Islet of Langerhans (tissue), 1 donor: ENCODE data around the gene MSLN.
"Not testable (repeated sequence)": the region's sequence is repeated elsewhere in the genome, so short reads cannot be mapped to it uniquely, and the experiment has no call there.

Experiments used
- FAIRE-seq: peaks from one replicate; lab custom pipeline; 2011; peaks lifted over from hg19 to GRCh38; lab: Jason Lieb, UNC

Gene MSLN

DNA sequence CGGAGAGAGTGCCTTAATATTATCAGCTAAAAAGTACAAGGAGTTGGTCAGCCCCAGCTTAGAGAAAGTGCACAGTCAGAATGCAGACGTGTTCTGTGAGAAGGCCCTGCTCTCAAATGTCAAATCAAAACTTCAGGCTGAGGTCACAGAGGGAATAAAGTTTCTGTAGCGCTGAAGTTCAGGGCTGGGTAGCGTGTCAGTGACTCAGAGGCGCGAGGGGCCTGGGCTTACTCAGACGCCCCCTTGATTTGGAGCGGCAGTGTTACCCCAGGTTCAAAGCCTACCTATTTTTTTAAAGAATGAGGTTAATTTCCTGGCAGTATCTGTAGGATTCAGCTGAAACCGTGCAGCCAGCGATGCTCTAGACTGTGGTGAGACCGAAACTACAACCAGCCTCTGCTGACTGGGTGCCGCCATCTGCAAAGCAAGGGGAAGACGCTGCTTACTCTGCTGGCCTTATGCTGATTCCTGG, 24.5 kb upstream of the MSLN start:
- FAIRE-seq: no peak

DNA sequence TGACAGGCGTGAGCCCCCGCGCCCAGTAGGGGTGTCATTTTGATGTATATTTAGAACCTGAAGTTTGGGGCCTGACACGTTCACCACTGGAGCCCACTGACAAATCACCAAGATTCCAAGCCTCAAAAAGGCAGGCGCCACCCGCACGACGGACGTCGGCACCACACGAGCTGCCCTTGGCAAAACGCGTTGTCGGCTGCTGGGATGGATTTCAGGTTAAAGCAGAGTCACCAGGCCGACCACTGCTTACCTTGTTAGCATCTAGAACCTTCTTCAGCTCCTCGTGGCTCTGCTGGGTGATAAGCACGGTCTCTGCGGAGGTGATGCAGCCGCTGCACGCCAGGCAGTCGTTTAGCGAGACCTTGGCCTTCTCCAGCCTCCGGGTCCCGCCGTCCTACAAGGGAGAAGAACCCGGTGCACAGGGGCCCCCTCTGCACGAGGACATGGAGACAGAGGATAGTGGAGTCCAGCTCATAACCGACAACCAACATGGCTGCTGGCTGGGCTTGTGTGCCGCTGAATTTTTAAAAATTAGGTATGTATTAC, 23.5 kb upstream of the MSLN start:
- no peak for FAIRE-seq

DNA sequence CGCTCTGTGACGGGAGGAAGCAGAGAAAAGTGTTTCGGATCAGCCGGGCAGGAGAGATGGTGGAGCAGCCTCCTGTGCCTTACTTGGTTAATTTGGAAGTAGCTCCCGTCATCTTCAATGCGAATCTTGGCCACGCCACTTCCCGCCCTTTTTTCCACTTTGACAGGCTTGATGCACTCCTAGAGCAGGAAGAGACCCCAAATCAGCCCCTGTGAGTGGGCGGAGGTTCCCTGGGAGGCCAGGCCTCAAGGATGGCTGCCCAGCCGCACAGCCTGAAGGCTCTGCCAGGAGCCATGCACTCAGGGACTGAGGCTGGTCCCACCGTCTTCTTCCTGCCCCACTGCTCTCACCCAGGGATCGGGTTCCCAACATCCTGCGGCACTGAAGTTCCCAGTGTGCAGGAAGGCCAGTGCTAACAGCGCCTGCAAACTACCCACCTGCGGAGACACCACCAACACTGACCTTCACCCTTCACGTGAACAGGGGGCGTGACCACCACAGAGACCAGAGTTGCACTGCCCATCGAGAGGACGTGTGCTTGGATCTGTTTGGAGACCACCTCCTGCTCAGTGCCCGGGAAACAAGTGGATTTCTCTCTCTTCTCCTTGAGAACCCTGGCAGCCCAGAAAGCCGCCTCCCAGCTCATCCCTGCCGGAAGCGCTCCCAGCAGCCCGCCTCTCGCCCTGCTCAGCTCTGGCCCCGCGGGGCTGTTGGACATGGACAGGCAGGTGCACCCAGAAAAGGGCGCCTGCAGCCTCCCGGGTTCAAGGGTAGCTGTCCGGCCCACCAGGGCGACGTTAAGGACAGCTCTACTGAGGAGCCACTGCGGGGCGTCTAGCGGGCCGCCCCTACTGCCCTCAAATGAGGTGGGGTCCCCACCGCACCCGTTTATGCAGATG, 20.7 kb upstream of the MSLN start:
- no peak for FAIRE-seq

DNA sequence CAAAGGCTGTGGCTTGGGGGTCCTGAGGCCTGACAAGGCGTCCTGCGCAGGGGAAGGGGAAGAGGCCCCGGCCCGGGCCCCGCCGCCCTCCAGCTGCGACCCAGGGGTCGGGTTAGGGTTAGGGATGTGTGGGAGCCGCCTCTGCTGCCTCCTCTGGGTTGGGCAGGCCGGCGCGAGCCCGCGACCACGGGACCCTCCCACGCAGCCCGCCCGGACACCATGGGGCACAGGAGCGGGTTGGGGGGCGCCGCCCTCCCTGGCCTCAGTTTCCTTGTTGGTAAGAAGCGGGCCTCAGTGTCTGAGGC, 20.1 kb upstream of the MSLN start:
- FAIRE-seq: no peak

DNA sequence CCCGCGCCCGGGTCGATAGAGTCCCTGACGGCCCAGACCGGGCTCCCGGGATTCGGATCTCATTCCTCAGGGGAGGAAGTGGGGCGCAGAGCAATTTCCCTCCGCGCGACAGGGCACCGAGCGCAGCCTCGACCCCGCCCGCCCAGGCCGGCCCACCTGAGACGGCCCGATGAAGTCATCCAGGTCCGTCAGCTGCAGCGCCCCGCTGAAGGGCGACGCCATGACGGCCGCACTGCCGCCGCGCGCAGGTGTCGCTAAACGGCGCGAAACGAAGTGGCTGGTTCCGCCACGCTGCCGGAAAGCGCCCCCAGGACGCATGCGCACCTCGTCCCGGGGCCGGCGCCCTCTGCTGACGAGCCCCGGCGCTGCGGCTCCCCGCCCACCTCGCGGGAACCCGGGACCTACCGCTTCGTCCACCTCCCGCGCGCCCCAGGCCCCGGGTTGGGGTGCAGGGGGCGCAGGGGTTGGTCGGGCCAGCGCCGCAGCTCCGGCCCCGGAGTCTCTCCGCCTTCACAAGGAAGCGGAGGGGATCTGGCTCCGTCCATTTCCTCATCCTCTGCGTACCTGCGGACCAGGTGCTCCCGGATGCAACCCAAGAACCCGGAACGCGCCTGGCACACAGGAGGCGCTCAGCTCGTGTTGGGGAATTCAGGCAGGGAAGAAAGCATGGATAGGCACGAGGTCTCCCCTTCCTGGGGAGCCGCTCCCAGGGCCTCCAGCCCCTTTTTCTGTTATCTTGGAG, 19.6 kb upstream of the MSLN start, which contains the start of gene CIAO3:
Gene CIAO3 (minus strand): TSS at position 234 of the 742 bp plus-strand sequence. CDS start 12 bp downstream, at position 222.
- no peak for FAIRE-seq

DNA sequence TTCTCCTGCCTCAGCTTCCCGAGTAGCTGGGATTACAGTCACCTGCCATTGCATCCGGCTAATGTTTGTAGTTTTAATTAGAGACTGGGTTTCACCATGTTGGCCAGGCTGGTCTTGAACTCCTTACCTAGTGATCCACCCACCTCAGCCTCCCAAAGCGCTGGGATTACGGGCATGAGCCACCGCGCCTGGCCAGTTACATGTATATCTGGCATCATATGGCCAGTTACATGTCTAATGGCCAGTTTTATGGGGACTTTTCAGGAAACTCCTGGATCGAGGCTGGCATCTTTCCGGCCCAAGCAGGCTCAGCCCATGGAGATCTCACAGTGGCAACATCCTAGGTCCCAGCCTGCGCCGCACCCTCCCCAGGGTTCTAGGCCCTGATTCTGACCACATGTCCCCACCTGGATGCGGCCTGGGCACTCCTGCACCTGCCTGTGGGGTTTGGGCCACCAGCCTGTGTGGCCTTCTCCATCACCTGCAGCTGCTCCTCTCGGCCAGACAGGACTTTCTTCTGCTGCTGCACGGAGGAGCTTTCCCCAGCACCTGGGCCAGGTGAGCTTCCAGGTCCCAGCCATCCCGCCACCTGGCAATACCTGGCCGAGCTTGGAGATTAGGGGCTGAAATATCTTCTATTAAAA, 18.4 kb upstream of the MSLN start:
- no peak for FAIRE-seq

DNA sequence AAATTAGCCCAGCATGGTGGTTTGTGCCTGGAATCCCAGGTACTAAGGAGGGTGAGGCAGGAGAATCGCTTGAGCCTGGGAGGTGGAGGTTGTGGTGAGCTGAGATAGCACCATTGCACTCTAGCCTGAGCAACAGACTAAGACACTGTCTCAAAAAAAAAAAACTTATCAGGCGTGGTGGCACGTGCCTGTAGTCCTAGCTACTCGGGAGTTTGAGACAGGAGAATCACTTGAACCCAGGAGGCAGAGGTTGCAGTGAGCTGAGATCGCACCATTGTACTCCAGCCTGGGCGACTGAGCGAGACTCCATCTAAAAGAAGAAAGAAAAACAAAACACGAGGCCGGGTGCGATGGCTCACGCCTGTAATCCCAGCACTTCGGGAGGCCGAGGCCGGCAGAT, 17.6 kb upstream of the MSLN start:
- not testable (repeated sequence) for FAIRE-seq

DNA sequence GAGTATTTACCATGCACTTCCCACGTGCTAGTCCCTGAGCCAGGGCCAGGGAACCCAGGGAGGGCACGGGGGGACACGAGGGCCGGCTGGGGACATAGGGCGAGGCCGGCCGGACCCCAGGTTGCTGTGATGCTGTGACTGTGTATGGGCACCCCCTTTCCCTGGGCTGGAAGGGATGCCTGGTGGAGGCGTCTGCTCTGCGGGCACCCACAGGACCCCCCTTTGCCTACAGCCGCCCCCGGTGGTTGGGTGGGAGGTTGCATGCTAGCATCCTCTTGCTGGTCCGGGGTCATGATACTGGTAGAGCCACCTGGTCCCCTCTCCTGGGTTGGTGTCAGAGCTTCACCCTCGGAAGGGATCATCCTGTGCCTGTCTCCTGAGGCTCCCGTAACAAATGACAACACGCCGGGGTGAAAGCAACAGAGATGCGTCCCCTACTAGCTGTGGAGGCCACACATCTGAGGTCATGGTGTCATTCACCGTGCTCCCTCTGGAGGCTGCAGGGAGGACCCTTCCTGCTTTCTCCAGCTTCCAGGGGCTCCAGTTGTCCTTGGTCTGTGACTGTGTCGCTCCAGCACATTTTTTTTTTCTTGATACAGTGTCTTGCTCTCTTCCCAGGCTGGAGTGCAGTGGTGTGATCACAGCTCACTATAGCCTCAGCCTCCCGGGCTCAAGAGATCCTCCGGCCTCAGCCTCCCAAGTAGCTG, 16.6 kb upstream of the MSLN start:
- no peak for FAIRE-seq

DNA sequence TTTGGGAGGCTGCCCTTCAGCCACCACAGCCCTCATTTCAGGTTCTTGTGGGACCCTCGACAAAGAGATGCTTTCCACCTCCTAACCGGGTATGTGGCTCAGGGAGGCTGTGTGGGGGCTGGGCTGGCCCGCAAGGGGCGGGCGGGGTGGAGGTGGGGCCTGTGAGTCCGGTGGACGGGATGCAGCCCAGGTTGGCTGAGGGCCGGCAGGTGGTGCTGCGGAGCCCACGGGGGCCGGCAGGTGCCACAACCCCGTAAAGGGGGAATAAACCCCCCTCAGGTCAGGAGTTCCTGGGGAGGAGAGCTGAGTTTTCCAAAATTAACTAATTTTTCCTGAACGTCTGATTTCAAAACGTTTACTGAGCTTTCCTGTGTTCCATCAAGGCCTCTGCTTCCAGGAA, 14.8 kb upstream of the MSLN start:
- no peak for FAIRE-seq

DNA sequence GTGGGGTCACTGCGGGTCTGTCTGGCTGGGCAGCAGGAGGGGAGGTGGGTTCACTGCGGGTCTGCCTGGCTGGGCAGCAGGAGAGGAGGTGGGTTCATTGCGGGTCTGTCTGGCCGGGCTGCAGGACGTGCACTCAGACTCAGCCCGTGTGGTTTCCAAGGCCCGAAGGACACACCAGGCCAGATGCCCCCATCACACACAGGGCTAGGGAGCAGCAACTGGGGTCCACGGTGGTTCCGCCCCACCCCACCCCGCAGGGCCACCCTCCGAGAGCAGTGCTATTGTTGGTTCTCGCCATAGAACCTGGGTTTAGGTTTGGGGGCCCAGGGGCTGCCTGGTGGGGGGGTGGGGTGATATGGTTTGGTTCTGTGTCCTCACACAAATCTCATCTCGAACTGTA, 13.9 kb upstream of the MSLN start:
- FAIRE-seq: no peak

DNA sequence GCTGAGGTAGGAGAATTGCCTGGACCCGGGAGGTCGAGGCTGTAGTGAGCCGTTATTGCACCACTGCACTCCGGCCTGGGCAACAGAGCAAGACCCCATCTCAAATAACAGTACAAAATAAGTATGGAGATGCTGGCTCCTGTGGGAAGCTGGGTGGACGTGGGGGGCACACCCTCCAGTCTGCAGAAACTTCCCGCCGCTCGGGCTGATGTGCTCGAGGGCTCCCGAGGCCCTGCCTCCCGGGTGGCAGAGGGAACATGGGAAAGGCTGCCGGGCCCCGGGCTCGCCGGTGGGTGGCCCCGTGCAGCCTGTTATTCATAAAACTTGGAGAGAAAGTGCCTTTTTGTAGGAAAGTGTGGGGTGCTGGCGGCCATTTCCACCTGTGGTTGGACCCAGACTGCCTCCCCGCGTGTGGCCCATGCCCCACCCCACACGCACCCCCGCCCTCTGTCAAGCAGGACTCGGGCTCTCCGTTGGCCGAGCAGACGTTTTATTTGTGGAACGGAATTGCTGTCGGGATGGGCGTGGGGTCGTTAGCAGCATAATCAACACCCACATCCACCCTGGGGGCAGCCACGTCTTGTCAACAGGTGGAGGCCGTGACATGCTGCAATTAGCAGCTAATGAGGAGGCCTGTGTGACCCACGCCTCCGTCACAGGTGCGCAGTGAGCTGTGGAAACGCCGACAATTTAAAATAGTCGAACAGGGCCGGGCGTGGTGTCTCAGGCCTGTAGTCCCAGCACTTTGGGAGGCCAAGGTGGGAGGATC, 12.4 kb upstream of the MSLN start:
- no peak for FAIRE-seq

DNA sequence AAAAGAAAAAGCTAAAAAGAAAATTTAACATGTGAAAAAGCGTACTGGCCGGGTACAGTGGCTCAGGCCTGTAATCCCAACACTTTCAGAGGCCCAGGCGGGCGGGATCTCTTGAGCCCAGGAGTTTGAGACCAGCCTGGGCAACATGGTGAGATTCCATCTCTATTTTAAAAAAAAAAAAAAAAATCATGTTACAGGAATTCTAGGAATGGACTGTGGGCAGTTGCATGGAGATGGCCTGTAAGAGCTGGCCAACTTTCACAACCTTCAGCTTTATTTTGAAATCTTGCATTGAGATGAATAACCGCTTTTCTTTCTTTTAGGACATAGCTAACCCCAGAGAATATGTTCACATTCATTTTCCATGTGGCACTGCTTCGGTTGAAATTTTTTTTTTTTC, 11.5 kb upstream of the MSLN start:
- no peak for FAIRE-seq

DNA sequence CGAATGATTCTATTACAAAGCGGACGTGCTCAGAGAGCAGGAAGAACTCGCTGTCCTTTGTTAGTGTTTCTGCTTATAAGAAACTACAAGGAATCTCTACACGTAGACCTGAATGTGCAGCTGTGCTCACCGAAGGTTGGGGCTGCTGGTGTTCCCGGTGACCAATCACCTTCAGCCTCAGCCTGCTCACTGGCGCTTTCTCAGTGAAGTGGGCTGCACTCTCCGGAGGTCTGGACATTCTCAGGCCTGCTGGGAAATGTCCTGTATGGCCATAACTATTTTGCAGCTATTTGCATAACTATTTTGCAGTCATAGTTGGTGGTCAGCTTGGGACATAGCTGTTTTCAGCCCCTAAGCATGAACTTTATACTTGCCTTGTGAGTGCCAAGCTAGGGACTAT, 10.0 kb upstream of the MSLN start:
- no peak for FAIRE-seq

DNA sequence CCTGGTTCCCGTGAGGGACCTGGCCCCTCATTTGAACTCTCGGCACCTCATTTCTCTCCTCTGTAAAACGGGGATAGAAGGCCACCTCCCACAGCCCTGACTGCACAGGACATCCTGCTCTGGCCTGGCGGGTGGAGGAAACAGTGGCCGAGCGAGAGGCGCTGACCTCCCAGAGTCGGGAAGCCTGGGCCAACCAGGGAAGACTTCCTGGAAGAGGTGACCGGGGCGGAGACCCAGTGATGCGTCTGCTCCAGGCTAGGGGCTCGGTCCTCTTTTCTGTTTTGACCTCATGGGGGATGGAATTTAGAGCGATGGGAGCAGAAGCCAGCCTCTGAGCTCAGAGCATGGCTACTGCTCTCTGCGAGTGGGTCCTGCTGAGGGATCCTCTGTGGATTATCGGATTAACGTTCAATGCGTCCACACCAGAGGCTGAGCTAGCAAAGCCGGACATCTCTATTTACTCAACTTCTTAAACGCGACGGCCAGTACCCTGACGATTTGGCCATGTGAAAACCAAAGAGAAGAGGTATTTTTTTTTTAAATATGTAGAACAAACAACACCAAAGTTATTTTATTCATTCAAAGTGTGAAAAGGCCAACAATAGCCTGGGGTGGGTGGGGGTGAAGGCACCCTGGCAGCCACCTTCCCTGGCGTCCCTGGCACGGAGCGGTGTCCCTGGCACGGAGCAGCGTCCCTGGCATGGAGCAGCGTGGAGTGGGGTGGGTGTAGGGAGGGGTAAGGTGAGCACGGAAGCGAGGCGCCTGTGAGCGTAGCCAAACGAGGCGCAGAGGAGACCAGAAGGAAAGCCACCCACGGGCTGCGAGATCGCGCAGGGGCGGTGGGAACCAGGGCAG, 9.2 kb upstream of the MSLN start:
- FAIRE-seq: no peak

DNA sequence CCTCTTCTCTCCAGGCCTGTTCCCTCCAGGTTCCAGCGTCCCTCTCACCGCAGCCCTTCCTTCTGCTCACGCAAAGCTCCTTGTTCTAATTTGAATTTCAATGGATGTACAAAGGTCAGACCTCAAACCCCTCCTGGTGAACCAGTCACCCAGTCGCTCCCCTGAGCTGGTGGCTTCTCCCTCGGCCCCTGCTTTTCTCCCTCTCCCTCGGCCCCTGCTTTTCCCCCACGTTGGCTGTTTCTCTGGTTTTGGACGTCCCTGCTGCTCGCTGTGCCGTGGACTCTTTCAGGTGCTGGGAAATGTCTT, 8.6 kb upstream of the MSLN start:
- no peak for FAIRE-seq

DNA sequence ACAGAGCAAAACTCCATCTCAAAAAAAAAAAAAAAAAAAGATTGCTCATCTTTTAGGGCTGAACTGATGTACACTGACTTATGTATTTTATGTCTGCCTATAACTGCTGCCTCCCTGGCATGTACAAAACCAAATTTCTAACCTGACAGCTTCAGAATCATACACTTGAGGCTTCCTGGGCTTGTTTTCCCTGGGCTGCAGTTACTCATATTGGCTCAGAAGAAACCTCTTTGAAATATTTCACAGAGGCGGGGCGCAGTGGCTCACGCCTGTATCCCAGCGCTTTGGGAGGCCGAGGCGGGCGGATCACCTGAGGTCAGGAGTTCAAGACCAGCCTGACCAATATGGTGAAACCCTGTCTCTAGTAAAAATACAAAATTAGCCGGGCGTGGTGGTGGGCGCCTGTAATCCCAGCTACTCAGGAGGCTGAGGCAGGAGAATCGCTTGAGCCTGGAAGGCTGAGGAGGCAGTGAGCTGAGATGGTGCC, 6.4 kb upstream of the MSLN start:
- FAIRE-seq: not testable (repeated sequence)

DNA sequence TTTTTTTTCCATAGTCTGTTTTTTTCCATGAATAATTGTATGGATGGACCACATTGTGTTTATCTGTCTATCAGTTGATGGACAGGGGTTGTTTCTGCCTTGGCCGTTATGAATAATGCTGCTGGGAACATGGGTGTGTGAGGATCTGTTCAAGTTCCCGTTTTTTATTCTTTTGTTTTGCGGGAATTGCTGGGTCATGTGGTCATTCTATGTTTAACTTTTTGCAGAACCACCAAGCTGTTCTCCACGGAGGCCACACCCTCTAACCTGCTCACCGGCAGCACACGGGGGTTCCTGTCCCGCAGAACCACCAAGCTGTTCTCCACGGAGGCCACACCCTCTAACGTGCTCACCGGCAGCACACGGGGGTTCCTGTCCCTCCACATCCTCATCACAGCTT, 5.9 kb upstream of the MSLN start:
- no peak for FAIRE-seq

DNA sequence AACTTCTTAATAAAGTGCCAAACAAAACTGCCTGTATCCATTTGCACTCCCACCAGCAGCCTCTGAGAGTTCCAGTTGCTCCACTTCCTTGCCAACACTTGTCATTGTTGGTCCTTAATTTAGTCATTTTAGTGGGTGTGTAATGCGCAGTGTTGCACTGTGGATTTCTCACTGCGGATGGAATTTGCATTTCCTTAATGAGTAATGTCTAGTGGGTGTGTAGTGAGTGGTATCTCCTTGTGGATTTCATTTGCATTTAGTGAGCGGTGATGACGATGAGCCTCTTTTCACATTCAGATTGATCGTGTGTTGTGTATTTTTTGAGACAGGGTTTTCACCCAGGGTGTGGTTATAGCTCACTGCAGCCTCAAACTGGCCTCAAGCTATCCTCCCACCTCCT, 4.1 kb upstream of the MSLN start:
- no peak for FAIRE-seq

DNA sequence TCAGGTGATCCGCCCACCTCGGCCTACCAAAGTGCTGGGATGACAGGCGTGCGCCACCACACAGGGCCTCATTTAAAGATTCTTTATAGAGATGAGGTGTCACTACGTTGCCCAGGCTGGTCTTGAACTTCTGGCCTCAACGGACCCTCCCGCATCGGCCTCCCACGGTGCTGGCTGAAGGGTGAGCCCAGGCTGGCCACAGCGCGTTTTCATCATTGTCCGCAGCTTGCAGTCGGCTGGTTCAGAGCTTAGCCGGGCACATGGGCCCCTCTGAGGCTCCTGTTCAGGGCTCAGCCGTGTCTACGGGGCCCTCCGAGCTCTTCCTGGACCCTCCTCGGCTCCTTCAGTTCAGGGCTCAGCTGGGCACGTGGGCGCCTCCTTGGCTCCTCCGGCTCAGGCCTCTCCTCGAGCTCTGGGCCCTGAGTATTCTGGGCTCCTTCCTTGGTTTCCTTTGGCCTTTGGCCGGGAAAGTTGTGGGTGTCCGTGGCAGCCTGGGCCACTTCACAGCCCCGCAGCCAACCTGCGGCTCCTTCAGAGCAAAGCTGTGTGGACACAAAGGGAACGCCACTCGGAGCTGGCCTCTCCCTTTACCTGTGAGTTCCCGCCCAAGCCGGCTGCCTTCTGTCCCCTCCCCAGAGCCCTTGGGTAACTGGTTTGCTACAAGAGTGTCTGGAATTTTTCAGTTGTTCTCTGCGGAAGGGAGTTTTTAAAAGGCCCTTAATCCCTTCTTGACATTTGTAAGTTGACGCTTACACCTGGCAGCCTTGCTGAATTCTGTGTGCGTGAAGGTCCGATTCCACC, 1.2 kb upstream of the MSLN start:
- no peak for FAIRE-seq

DNA sequence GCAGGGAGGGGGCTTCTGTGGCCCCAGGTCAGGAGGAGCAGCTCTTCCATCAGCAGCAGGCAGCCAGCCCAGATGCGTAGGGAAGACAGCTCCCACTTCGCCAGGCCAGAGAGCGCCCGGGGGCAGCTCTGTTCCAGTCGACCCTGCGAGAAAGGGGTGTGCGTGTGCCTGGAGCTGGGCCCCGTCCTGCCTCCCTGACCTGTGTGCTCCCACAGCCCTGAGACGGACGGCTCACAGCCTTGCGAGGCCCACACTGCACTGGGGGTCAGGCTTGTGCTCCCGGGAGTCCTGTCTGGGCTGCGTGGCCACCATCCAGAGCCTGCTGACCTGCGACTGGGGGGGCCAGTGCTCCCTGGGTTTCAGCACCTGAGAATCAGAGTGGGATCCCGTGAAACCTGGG, 469 bp upstream of the MSLN start:
- no peak for FAIRE-seq
